ENCODE data around the gene SH3RF3.

DNA sequence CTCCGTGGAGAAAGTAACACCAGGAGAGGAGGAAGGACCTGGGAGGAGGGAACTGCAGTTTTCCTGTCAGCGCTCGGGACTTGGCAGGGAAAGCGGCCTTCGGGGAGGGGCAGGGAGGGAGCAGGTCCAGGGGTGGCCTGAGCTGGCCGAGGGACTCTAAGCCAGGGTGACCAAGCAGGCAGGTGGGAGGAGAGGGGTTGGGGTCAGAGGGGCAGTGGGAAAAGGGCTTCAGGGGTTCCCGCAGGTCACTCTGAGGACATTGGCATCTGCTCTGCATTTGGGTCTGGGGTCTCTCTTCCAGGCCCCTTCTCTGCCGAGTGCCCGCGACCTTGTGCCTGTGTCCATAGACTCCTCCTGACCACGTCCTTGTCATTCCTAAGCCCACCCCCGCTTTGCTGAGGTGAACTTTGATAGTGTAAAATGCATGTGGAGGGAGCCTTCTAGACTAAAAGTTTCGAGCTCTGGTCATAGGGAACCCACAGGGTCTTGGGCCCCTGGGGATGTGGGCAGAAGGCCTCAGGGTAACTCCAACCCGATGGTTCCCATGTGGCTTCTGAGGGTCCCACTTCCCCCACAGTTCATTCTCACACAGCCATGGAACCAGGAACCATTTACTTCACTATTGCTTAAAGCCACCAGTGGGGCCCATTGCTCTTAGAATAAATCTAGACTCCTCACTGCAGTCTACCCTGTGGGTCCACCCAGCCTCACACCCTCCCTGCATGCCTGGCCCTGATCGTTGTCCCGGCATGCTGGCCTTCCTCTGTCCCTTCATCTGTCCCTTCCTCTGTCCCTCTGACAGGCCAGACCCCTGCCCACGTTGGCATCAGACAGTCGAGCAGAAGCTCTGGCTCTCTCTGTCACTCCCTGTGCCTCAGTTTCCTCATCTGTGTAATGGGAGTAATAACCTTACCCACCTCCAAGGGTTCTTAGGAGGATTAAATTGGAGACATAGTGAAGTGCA lies 255.6 kb downstream of the SH3RF3 start:
- TF ChIP-seq POLR2A (IDR thresholded peaks at IDR 0.05) (no peak), CTCF (IDR thresholded peaks at IDR 0.05) (no peak)

Measured in vagina (tissue), 2 donors.